Choroid plexus epithelial cell (primary cell): Measurements from ENCODE around the gene APOL1.

Experiments used
- DNase-seq: peaks from one replicate; pipeline ENCODE4 v3.0.0-alpha.2; 2010; ENCODE audit warnings: low read depth
- H3K4me3 ChIP-seq: 2 replicates; pipeline ENCODE4 v1.5.1; 2011; ENCODE audit warnings: low read depth, mild to moderate bottlenecking, control low read depth, low read length, moderate library complexity
- CTCF ChIP-seq: conservative IDR thresholded peaks from 2 replicates; pipeline ENCODE4 v1.5.1; 2011; ENCODE audit warnings: low read depth, mild to moderate bottlenecking, control low read depth, inconsistent platforms, low read length, moderate library complexity

Gene APOL1

DNA sequence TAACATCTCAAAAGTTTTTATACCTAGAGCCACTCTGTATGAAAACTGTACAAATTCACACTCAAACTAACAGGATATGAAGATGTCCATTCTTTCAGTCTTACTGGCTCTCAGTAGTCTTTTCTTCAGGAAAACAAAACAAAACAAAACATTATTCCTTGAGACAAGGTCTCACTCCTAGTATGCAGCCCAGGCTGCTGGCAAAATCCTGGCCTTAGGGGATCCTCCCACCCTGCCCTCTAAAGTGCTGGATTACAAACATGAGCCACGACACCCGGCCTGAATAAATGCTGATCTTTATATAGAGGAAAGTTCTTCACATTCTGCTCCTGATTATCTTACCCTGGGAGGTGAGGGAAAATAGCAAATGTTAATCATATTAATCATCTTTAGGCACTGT, 18.7 kb upstream of the APOL1 start:
- H3K4me3 ChIP-seq = no peak overlapping the region
- no peak for DNase-seq
- TF ChIP-seq CTCF = no peak

- no peak for TF ChIP-seq CTCF
- no peak overlapping the region for H3K4me3 ChIP-seq
- DNase-seq = no peak
Observed at GRCh38 chr22:36234919-36235318, 18.0 kb upstream of the APOL1 start.

DNA sequence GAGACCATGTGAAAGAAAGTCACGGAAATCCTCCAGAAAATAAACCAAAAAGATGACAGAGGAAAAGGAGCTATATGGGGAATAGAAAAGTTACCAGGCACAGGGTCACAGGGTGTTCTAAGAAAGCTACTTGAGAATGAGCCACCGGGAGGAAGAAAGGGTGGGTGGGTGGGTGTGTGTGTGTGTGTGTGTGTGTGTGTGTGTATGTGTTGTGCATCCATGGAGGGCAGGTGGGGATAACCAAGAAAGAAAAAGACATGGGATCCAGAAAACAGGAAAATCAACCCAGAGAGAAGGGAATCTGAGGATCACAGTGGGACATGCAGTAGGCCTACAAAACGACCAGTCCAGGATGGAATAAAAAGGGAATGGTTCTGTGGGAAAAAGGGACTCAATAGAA, 17.3 kb upstream of the APOL1 start:
- no peak overlapping the region for H3K4me3 ChIP-seq
- no peak for DNase-seq
- TF ChIP-seq CTCF = no peak

DNA sequence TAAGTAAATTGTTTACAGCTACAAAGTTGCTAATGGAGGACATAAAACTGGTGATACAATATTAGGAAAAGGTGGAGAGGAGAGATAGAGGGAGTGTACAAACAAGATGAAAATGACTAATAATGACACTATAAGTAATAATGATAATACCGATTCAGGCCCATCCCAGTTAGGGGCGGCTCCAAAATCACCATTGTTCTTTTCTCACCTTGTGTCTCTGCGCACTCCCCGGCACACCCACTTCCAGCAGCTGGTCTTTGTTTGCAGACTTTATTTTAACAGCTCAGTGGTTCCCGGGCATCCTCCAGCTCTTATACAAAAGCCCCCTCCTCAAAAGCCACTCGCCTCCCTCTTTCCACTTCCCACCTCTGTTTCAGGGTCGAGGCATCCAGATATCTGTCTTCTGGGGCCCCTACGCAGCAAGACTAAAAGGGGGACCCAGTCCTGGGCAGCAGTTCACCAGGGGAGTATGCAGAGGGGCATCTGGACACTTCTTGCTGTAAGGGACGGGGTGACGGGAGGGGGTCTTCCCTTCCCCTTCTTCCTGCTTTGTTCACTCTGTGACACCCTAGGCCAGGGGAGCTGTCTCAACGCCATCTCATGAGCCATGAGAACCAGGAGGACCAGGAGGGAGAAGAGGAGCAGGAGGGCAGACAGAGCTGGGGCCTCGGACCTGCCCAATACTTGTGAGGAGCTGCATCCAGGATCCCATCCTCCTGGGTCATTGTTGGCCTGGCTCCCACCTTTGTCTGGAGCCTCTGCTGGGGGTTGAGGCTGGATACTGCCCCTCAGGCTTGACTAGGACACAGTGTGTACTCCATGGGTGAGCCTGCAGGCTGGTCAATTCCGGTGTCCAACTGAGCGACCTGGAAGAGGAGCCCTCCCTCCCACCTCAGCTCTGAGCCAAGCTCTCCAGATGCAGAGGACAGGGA, 16.3 kb upstream of the APOL1 start:
- no peak for DNase-seq
- H3K4me3 ChIP-seq = peak overlapping the region; percentile 67
- no peak for TF ChIP-seq CTCF

DNA sequence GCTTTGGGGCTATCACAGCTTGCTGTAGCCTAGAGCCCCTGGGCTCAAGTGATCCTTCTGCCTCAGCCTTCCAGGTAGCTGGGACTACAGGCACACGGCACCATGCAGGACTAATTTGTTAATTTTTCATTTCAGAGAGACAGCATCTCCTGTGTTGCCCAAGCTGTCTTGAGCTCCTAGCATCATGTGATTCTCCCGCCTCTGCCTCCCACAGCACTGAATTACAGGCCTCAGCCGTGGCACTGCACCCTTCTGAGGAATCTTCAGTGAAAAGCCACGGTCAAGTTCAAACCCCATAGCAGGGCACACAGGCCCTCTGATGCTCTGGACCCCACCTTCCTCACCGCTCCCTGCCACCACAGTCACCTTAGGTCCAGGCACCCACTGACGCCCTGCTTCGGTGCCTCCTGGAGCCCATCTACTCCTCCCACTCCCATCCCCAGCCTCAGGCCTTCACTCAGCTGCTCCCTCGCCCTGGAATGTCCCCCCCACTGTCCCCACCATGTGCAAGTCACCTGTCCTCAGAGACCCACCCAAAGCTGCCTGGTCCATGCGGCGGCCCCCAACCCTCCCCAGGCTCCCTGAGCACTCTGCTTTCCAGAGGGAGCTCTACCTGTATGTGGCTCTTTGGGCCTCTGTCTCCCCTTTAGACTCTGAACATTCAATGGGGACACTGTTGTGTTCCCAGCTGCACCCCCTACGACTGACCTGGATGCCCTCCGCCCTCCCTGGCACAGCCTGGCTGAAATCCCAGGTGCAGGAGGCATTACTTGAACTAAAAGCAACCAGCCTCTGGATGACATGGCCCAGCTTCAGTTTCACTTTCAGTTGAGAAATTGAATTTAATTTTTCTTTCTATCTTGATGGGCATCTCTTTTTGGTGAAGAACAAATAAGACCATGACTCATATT, 15.2 kb upstream of the APOL1 start:
- peak overlapping the region; percentile 67 for H3K4me3 ChIP-seq
- peak; percentile 53 for DNase-seq
- no peak for TF ChIP-seq CTCF

DNA sequence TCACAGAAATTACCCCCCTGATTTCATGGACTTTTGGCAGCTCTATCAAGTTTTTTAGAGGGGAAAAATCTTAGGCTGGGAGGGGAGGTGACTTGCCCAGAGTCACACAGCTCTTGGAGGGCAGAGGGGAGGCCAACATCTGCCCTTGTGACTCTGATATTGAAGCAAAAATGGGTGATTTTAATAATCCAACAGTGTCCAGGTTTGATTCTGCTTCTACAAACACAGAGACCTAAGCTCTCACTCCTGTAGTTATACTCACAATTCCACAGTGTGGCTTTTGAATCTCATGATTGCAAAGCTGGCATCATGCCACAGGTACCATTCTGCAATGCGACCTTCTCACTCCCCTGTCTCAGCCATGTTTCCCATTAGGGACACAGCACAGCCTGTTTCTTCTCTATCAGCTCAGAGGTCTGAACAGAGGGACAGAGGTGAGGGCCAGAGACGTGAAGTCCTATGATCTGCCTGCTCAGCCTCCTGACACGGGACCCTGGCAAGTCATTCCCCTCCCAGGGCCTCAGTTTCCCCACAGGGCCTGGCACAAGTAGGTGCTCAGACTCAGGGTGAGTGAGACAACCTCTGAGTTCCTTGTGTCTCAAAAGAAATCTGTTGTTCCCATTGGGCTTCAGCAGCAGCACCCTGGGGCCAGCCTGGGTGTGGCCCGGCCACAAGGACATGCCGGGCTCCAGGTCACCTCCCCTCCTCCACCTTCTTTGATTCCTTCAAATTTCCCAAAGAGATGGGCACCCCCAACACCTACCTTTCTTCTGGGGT, 14.4 kb upstream of the APOL1 start:
- H3K4me3 ChIP-seq = peak overlapping the region; percentile 67
- peak; percentile 48 for DNase-seq
- no peak for TF ChIP-seq CTCF
